Measurements from ENCODE around the gene OPRD1.

Gene OPRD1

DNA sequence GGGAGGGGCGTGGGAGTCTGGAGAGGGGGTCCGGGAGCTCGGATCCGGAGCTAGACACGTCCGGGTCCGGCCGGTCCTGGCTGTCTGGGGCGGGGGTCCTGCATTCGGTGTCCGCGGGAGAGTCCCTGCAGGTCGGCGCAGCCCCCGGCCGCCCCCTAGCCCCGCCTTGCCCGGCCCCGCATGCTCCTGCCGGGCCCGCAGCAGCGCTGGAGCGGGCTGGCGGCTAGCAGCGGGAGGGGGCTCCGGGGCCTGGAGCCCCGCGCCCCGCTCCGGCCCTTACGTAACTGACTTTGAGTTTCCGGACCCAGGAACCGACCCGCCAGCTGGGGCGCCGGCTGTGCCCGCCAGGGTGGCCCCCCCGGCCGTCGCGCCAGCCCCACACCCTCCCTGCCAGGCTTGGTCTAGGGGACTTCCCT, 75.5 kb downstream of the OPRD1 start:
- no peak for DNase-seq

DNA sequence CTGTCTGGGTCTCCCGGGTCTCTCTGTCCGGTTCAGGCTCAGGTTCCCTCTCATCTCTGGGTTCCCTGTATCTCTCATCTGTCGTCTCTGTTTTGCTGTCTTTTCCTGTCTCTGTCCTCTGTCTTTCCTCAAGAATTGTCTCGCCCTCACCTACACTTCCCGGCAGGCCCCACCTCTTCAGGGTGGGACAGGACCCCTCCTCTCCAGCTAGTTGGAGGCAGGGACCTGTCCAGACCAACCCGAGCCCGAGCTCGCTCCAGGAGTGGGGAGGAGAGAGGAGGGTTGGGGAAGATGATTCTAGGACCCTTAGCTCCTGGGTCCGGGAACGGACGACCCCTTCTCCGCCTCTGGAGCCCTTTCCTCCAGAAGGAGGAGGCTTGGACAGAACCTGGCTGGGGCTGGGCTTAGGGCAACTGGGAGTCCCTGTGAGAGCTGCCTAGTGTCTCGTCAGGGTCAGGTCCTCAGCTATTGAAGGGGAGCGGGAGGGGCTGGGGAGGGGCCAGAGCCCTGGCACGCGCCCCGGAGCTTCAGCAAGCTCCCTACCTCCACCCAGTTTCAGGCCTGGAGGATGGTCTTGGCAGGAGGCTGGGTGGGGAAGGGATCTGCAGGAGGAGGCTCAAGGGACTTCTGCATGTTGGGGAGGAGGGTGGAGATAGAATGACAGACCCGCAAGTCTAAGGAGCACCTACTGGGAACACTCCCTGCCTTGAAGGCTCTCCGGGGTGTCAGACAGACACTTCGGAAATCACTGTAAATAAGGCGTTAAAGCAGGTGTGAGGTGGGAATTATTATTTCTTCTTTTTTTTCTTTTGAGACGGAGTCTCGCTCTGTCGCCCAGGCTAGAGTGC, 76.1 kb downstream of the OPRD1 start:
- DNase-seq: peak; percentile 9

DNA sequence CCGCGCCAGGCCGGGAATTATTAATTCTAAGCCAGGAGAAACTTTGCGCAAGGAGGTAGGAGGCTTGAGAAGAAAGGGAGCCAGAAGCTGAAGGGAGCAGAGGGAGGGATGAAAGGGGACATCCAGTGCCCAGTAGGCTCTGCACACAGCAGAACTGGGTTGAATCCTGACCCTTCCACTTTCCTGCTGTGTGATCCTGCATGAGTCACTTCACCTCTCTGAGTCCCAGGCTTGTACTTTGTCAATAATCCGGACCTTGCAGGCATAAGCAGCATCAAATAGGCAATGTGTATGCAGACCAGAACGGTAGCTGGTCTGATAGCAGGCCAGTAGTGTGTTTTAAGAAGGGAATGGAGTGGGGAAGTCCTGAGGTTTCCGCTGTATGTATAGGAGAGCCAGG, 76.9 kb downstream of the OPRD1 start:
- no peak for DNase-seq

GRCh38 chr1:28889357-28889756, 77.4 kb downstream of the OPRD1 start:
- no peak for DNase-seq

- no peak for DNase-seq
Measured at GRCh38 chr1:28890435-28890834, 78.5 kb downstream of the OPRD1 start.

- no peak for DNase-seq
Measured at GRCh38 chr1:28890836-28891235, 78.9 kb downstream of the OPRD1 start.

GRCh38 chr1:28891256-28891655, 79.3 kb downstream of the OPRD1 start:
- no peak for DNase-seq

DNA sequence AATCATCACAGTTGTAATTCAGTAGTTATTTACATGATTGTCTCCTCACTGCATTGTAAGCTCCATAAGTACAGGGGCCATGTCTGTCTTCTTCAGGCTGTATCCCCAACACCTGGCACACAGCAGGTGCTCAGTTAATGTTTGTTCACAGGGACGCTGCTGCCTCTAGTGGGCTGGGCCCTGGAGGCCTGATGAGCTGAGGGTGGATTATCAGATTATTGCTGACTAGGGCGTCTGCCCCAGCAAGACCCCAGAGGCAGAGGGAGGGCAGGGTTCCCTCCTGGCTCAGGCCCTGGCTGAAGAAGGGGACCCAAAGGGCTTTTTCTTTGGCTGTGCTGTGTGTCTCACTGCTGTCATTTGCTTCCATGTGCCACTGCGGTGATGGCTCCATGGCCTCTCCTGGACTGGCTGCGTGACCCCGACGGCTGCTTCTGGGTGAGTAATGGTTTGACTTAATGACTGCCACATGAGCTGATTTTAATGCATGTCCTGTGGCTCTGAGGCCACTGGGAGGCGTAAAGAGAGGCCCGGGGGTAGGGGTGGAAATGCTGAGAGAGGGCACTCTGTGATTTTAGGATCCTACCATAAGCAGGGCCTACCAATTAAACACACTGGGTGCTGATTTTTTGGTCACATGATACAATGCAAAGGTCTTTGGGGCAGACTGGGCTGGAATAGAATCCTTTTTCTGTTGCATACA, 81.6 kb downstream of the OPRD1 start:
- peak; percentile 51 for DNase-seq

DNA sequence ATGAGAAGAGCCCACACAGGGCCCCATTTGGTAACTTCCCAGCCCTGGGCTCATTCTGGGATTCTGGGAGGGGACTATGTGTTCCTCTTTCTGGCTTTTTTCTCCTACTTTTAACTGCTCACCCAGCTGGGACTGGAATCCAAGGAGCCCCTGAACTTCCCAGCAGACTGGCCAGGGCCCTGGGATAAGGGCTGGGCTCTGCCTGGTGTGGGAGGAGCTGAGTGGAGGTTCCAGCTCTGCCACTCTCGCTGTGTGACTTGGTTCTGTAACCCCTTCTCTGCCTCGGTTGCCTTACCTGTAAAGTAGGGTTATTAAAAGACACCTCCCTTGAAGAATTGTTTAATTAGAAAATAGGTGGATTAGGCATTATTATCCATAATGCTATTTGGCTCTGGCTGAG, 82.8 kb downstream of the OPRD1 start:
- no peak for DNase-seq

DNA sequence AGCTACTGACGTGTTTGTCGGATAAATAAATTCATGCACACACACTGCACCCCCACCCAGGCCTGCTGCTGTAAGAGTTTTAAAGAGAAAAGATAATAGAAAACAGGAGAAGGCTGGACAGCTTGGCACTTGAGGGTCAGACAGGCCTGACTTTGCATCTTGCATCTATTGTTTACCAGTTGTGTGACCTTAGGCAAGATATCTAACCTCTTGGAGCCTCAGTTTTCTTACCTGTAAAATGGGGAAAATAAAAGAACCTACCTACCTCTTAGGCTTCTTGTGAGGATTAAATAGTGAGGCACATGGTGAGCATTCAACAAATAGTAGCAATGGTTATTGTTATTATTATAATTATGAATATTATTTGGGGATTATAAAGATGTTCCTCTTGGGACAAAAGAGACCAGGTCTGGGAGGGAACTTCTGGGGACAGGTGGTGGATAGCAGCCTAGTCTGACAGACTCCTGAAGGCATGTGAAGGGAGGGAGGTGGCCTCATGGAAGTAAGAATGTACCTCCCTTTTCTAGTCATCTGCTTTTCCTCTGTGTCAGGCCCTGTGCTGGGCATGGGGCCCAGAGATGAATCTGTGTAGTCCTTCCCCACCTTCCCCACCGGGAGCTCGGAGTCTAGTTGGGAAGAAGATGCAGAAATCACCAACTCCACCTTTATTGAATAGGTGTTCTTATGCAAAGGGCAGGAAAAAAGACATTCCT, 84.1 kb downstream of the OPRD1 start:
- DNase-seq: peak; percentile 29

DNA sequence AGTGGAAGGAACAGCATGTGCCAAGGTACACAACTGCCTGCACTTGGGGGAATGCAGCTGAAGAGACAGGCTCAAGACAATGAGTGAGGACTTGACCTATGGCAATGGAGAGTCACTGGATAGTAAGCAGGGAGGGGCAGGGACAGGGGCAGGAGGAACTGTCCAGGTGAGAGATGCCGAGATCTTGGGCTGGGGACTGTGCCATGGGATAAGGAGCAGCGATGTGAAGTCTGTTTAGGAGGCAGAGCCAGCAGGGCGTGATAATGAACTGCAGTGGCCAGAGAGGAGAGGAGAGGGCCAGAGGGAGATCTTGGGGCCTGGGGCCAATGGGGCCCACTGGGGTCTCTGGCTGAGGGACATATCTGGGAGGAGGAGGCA, 84.6 kb downstream of the OPRD1 start:
- no peak for DNase-seq

- no peak for DNase-seq
Measured at GRCh38 chr1:28897789-28898188, 85.8 kb downstream of the OPRD1 start.

- DNase-seq: no peak
Measured at GRCh38 chr1:28898405-28898881, 86.5 kb downstream of the OPRD1 start.

- DNase-seq: no peak
Measured at GRCh38 chr1:28899267-28899666, 87.3 kb downstream of the OPRD1 start.

DNA sequence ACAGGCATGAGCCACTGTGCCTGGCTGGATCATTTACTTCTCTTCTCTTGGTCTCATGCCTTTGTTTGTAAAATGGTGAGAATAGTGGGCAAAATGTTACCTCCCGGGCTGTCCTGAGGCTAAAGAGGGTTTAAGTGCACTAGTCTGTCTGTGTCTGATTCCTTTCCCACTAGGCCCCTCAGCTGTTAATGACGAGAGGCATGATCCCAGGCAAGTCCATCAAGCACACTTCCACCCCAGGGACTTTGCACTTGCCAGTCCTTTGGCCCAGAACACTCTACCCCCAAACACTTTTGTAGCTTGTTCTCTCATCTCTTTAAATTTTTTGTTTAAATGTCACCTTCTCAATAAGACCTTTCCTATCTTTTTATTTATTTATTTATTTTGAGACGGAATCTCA, 88.6 kb downstream of the OPRD1 start:
- no peak for DNase-seq

GRCh38 chr1:28902738-28903137, 90.8 kb downstream of the OPRD1 start:
- DNase-seq: no peak

DNA sequence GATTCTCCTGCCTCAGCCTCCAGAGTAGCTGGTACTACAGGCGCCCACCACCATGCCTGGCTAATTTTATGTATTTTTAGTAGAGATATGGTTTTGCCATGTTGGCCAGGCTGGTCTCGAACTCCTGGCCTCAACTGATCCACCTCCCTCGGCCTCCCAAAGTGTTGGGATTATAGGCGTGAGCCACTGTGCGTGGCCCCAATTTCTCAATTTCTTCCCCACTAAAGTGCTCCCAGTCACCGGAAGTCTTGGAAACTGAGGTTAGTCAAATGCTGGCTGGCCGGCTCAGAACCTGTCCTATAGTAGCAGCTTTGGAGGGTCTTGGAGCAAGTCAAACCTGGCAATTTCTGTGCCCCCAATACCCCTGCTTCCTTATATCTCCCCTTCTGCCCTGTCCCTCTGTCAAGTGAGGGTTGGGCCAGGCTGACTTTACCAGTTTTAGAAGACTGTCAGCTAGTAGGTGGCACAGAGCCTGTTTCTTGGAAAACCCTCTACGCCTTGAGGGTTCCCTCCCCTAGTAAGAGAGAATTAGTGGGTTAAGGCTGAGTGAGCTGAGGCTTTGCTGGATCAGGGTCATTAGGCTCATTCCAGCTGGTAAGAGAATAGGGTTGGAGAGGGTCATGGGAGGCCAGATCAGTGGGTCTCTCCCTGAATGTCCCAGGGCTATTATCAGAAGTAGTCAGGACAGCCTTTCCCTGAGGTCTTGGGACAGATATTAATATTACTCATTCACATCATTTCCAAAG, 94.1 kb downstream of the OPRD1 start:
- no peak for DNase-seq

- DNase-seq: no peak
Measured at GRCh38 chr1:28909198-28909597, 97.2 kb downstream of the OPRD1 start.

GRCh38 chr1:28910379-28911115, 98.6 kb downstream of the OPRD1 start:
- DNase-seq: no peak

DNA sequence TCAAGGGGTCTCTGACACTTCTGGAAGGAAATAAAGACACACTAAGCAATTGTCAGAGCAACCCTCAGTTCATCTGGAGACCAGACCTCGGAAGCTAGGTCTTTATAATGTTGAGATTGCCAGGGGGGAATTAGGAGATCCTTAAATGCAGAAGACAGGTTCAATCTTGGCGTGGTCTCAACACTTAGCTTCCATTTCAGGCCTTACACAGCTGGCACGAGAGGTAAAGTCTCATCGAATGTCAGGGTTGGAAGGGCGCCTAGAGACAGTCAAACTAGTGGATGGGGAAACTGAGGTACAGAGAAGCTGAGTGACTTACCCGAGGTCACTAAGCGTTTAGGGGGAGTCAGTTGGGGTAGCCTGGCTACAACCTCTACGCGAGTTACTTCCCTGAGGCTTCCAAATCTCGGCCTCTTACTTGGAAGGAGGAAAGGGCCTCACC, 101.8 kb downstream of the OPRD1 start:
- DNase-seq: no peak

DNA sequence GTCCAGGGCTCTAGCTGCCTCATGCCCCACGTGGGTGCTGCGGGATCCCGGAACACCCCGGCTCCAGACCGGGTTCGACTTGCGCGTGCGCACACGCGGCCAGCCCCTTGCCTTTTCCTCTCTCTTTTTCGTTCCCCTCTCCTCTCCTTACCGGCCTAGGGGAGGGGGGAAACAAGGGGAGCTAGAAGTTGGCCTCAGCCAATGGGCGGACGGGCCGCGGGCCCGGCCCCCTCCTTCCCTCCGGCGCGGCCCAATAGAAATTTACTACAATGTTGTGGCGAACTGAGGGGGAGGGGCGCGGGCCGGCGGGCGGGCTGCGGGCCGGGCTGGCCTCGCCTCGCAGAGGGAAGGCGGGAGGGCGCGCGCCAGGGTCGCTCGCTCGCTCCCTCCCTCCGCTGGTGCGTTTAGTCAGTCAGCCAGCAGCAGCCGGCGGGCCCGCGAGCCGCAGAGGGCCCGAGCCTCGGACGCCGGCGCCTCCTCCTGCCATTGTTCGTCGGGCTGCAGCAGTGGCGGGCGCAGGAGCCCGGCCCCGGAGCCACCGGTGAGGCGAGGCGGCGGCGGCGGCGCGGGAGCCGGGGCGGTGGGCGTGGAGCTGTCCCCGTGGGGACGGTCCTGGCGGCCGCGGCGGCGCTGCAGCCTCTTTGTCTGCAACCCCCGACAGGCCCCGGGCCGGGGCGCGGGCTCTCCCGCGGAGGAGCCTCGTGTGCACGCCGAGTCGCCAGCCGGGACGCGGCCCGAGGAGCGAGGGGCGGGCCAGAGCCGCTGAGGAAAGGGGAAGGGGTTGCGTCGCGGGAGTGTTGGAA, 102.5 kb downstream of the OPRD1 start, which contains the start of gene EPB41:
TSS of gene EPB41 (plus strand) at position 342 of the 803 bp plus-strand sequence. CDS start 72,869 bp downstream, outside the sequence.
- peak; percentile 96 for DNase-seq

Data from fibroblast of upper back skin (primary cell).